Measurements from ENCODE around the gene RPUSD1. TPM values are rescaled to one million over a fixed set of nuclear protein-coding genes. Genes with fewer than 3 reads are reported as not detected.

Gene RPUSD1
- total and polyA plus RNA-seq, 12 donors = 1.1 to 40.1 (median 20.4) TPM

- Histone ChIP-seq H3K4me1 (replicated peaks in 1 of 2) (peaks cover 0 to 3% of the 10 kb centered on the region in 2 donors), H3K9me3 (replicated peaks in 1 of 3) (no peaks in the 10 kb centered on the region), H3K4me3 (no peak overlapping the region), H3K27ac (no peak overlapping the region), H3K36me3 (replicated peaks in 1 of 2) (no peaks in the 10 kb centered on the region), H3K27me3 (peaks cover 37% of the 10 kb centered on the region)
- TF ChIP-seq CTCF (IDR thresholded peaks at IDR 0.05) = no peak
- 64% methylated on average over 7 of the region's 7 CpGs; no CpG with 5 or more reads in 2 of the 4 donors for WGBS, 4 donors
- no peak for DNase-seq
- intact Hi-C loops (cut with DNase I) = no loop called here
These were observed 14.3 kb upstream of the RPUSD1 start for GRCh38 chr16:802461-802860.

- no peak for TF ChIP-seq POLR2A (IDR thresholded peaks at IDR 0.05)
- no peak for TF ChIP-seq CTCF (IDR thresholded peaks at IDR 0.05)
- no peaks in the 10 kb centered on the region for H3K36me3 ChIP-seq (replicated peaks in 1 of 2)
- 52 to 59% (median 53%) methylated on average over 13 to 22 of the region's 22 CpGs; no CpG with 5 or more reads in 1 of the 4 donors for WGBS, 4 donors
- no peak overlapping the region for H3K27ac ChIP-seq
- no peak for DNase-seq
- peaks cover 37% of the 10 kb centered on the region for H3K27me3 ChIP-seq
- H3K4me1 ChIP-seq (replicated peaks in 1 of 2) = peaks cover 0 to under 1% of the 10 kb centered on the region in 2 donors
- no peaks in the 10 kb centered on the region for H3K9me3 ChIP-seq (replicated peaks in 1 of 3)
- intact Hi-C loops (cut with DNase I) = no loop called here
- no peak overlapping the region for H3K4me3 ChIP-seq
These were observed 13.6 kb upstream of the RPUSD1 start for GRCh38 chr16:801584-802363.

GRCh38 chr16:800834-801511 lies 12.8 kb upstream of the RPUSD1 start:
- Histone ChIP-seq H3K27ac (no peak overlapping the region), H3K4me1 (replicated peaks in 1 of 2) (no peaks in the 10 kb centered on the region), H3K27me3 (peaks cover 37% of the 10 kb centered on the region), H3K4me3 (no peak overlapping the region), H3K36me3 (replicated peaks in 1 of 2) (no peaks in the 10 kb centered on the region), H3K9me3 (replicated peaks in 1 of 3) (no peaks in the 10 kb centered on the region)
- 12 to 20% (median 15%) methylated on average over 1 to 17 of the region's 17 CpGs for WGBS, 4 donors
- no peak for DNase-seq
- TF ChIP-seq CTCF (IDR thresholded peaks at IDR 0.05) (no peak), POLR2A (IDR thresholded peaks at IDR 0.05) (no peak)
- intact Hi-C loops (cut with DNase I) = no loop called here

- Histone ChIP-seq H3K36me3 (replicated peaks in 1 of 2) (no peaks in the 10 kb centered on the region), H3K27me3 (peaks cover 37% of the 10 kb centered on the region), H3K4me3 (no peak within 1 kb of the TSS), H3K4me1 (replicated peaks in 1 of 2) (no peaks in the 10 kb centered on the region), H3K9me3 (replicated peaks in 1 of 3) (no peaks in the 10 kb centered on the region), H3K27ac (no peak within 1 kb of the TSS)
- WGBS, 4 donors = 3 to 15% (median 4%) methylated on average over 20 to 57 of the region's 57 CpGs
- no peak for DNase-seq
- TF ChIP-seq CTCF (IDR thresholded peaks at IDR 0.05) = no peak
- TF ChIP-seq POLR2A (IDR thresholded peaks at IDR 0.05) = no peak
- intact Hi-C loops (cut with DNase I) = no loop called here
These were observed 12.0 kb upstream of the RPUSD1 start, which contains the start of gene GNG13 for GRCh38 chr16:799948-800833. Gene GNG13 (minus strand): TSS chr16:800734. CDS start chr16:799077, 1,657 bp downstream.
